Measurements from ENCODE around the gene SSPN.

SSPN gene, protein sequence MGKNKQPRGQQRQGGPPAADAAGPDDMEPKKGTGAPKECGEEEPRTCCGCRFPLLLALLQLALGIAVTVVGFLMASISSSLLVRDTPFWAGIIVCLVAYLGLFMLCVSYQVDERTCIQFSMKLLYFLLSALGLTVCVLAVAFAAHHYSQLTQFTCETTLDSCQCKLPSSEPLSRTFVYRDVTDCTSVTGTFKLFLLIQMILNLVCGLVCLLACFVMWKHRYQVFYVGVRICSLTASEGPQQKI

DNA sequence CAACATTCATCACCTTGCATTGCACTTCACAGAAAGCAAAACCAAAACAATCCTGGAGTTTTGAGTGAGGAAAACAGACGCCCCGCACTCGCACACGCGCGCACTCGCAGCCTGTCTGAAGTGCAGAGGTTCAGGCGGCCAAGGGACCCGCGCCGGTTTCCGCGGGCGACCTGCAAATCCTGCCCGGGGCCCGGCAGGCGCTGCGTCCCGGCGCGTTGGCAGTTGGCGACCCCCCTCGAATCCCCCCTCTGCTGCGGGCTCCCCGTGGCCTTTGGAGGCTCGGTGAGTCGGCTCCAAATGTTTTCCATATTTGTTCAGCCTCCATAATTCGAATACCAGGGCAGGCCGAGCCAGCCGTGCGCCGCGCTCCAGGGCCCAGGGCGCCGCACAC is at the start of gene SSPN:
SSPN (plus strand) TSS at position 324 of the 391 bp plus-strand sequence. CDS start 100 bp downstream, outside the sequence.
- DNase-seq: no peak

DNA sequence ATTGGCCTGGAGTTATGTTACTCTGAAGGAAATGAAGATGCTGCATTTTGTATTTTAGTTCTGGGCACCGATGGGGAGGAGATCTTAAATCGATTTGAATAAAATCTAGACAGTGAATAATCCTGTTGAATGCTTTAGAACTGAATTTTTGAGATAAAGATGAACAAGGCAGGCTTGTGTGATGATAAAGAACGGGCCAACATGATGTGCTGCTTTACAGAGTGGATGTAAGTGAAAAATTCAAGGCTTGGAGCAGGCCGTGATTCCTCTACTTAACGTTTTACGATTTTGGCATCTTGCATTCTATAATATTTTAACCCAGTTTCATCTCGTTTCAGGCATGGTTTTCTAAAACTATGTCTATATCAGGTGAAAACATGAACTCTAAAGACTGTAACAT is 47.1 kb upstream of the SSPN start:
- DNase-seq: no peak

DNA sequence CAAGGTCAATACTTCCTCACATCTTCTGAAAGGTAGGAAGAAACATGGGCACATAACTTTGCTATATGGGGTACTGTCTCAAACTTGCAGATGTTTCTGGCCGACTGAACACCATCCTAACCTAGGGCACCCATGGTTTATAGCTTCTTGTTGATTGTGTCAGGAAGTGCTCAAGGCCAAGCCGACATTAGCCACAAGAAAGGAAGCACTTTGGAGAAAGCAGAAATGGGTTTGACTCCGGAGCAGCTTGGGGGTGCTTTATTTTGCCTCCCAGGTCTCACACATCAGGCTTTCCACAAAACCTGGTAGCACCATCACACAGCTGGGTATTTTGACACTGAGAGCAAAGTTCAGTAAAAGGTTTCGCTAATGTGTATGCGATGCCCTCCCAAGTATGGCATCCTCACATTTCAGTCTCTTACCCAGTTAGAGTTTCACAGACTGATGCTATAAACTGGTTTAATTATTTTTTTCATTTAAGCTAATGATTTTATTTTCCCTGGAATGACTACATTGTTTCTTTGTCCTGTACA is 45.3 kb upstream of the SSPN start:
- DNase-seq: no peak

DNA sequence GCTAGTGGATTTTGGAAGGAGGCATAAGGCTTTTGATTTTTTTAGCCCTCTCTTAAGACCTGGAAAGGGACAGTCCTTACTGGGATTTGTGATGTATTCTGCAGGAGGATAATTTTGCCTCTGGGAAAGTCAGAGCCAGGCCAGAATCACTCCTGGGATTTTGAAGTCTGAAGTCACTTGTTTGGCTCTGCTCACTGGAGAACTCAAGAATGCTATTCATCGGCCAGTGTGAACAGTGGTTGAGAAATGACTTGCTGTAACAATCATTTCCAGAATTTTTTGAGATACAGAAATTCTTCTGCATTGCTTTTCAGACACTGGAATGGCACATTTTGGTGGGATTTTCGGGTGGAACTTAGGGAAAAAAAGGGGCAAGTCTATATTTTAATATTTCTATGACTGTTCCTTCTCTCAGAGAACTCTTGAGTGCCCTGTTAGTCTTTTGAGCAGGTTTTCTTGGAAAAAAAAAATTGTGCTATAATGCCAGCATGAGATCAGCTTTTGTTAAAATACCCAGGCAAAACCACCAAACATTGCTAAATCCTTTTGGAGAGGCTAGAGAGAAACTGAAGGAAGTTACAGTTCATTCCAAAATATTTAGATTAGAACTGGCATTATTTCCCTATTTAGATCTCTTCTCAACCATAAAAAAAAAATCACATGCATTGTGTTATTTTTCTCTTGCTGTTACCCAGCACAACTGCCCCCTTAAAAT is 44.5 kb upstream of the SSPN start:
- DNase-seq: no peak

DNA sequence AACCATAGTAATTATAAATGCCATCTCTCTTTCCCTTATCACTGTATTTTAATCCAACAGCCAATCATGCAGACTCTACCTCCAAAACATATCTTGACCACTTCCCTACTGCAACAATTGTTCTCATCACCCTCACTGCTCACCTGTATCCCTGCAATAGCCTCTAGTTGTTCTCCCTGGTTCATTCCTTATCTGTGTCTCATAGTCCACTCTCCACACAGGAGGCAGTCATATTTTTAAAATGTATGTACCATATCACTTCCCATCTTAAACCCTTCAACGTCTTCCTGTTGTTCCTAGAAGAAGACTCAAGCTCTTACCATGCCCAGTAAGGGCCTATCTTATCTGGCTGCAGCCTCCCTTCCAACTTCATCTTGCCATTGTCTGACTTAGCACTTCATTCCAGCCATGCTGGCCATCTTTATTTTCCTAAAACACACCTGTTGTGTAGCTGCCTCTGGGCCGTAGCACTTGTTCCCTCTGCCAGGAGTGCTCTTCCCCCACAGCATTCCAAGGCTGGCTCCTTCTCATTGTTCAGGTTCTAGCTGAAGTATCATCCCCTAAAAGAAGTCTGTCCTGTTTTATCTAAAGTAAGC is 42.8 kb upstream of the SSPN start:
- DNase-seq: no peak

DNA sequence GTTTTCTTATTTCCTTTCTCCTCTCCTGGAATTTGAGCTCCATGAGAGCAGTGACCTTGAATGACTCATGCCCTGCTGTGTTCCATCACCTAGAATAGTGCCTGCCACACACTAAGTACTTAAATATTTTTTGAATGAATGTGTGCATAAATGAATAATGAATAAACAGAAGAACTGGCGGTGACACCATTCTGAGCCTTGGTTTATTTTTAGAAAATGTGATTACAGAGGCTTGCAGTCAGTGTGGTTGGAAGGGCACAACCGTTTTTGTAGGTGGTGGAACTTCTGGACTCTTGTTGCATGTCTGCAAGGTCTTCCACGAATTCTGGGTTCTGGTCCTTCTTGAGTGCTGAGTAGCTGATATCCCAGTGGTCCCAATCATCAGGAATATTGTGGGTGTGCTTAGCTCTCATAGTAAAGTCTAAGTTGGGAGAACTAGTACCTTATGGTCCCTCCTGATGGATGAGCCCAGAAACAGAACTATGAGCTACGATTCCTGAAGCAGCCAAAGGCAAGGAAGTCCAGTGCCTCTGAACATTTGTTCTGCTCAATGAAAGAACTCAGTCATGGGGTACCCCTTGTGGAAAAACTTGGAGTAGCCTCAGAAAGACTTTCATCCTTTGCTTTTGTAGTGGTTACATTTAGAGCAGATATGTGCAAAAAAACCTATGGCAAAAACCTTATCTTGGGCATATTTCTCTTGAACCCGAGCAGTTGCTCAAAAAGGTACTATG is 41.8 kb upstream of the SSPN start:
- DNase-seq: no peak

DNA sequence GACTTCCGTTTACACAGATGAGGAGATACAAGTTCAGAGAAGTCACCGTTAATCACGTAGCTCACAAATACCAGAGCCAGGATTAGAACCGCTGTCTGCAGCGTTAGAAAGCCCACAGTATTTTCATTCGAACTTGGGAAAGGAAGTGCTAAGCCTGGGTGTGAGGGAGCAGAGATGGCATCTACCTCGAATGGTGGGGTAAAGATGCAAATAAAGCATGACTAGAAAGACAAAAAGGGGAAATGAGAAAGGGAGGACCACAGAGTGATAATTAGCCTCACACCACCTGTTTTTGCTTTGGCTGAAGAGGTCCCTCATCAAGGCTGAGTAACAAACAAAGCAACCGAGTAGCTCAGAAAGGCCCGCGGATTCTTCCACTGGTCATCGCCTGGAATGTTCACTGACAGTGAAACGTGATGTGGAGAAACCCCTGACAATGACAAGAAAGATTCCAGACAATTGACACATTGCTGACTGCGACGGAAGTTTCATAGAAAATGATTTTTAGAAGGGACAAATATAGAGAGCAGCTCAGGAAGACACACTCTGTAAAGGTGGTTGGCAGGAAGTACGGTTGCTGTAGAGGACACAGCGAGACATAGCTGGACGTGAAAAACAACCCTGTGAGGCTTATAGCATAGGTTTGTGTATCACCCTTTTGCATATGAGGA is 39.0 kb upstream of the SSPN start:
- no peak for DNase-seq

DNA sequence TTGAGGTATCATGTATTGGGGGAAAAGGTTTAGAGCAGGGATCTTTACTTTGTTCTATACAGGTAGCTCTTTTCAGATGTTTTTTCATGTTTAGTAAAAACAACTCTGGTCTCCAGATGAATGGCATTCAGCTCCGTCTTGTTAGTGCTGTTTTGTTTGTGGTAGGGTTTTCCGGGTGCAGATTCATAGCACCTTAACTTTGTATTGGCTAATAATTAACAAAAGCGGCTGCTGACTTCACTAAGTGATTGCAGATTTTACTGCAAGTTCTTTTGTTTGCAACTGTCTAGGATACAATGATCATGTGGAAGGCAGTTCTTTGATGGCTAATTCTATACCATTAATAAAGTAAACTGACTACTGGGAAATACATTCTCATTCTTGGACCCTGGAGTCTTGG is 38.4 kb upstream of the SSPN start:
- no peak for DNase-seq

DNA sequence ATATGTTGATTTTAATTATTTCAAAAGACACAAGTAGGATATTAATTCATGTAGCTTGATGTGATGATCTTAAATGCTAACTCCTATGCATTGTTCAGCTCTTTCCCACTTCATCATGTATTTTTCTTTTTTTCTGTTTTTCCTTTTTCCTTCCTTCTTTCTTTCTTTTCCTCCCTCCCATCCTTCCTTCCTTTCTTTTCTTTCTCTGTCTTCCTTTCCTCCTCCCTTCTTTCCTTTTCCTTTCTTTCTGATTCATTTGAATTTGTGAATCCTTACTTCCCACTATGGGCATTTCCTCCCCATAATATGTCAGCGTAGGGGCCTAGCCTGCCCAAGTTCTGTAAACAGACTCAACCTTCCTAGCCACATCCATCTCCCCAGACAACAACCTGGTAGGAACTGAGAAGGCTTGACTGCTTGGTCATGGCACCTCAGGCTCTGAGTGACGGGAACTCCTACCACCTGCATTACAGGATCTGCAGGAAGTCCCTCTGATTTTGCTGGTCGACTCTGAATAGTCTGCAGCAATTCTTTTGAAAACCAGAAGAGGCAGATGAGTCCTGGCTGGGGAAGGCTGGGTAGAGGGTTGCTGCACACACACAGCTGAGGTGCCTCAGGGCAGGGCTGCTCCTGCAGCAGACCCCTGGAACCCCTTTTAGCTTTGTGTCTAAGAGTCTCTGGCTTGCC is 37.2 kb upstream of the SSPN start:
- DNase-seq: no peak

DNA sequence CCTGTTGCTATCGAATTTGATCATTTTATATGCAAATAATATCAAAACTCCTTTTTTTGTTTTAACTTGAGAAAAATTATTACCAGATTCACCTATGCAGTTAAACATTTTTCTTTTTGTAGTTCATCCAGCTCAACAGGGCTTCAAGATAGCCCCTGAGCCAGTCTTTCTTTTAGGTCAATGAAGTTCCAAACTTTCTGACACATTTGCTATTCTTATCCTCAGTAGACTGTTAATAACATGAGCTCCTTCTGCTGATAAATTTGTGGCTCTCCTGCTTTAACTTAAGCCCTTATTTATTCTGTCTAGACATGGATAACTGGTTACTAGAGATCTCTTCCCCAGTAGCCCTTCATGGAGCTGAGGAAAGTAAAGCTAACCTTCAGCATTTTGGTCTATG is 33.2 kb upstream of the SSPN start:
- no peak for DNase-seq

DNA sequence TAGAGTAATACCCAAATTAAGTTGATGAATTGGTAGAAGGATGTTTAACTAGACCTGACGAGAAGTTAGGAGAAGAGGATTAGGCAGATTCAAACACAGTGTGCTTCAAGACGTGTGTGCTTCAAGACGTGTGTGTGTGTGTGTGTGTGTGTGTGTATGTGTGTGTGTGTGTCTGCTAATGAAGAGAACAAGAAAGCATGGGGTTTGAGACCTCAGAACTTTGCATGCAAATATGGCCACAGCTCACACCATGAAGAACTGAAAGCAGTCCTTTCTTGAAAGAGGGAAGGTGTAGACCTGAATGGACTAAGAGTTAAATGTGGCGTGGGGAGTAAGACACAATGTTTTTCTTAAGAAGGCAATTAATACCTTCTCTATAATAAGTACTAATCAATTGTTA is 32.5 kb upstream of the SSPN start:
- no peak for DNase-seq

DNA sequence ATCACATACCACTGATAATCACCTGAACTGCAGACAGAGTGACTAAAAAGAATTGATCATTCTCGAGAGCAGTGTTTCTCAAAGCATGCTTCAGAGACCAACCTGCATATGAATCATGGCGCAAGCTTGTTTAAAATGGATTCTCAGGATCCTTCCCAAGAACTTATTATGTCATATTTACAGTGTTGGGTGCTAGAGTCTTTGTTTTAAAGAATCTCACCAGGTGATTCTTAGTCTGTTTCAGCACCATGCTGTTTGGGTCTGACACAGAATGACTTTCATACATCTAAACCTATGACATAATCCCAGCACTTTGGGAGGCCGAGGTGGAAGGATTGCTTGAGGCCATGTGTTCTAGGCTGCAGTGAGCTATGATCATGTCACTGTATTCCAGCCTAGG is 31.3 kb upstream of the SSPN start:
- no peak for DNase-seq

DNA sequence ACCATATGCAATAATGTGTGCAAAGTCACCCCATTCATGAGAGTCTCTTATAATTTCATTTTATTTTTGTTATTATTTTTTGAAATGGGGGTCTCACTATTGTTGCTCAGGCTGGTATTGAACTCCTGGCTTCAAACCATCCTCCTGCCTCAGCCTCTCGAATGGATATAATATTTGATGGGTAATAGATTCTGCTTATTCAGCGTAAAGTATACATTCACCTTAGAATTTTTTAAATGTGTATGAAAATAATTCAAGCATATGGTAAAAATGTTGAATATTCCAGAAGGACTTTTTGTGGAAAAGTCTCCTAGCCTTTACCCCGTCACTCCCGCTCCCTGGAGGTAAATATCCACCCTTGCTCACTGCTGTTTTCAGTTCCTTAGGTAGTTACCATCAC is 23.4 kb upstream of the SSPN start:
- no peak for DNase-seq

DNA sequence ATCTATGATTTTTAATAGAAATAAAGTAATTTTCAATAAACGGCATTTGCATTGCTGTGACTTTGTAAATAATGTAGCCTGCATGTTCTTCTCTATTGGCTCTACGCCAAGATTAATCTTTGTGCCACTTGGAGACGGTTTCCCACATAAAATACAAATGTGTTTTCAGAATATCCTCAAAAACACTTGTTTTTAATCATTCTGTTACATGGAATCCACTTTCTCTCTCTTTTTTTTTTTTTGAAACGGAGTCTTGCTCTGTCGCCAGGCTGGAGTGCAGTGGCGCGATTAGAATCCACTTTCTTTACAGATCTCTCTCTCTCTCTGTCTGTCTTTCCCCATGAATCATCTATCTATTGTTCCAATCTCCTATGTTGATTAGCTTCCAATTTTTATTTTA is 22.8 kb upstream of the SSPN start:
- no peak for DNase-seq

DNA sequence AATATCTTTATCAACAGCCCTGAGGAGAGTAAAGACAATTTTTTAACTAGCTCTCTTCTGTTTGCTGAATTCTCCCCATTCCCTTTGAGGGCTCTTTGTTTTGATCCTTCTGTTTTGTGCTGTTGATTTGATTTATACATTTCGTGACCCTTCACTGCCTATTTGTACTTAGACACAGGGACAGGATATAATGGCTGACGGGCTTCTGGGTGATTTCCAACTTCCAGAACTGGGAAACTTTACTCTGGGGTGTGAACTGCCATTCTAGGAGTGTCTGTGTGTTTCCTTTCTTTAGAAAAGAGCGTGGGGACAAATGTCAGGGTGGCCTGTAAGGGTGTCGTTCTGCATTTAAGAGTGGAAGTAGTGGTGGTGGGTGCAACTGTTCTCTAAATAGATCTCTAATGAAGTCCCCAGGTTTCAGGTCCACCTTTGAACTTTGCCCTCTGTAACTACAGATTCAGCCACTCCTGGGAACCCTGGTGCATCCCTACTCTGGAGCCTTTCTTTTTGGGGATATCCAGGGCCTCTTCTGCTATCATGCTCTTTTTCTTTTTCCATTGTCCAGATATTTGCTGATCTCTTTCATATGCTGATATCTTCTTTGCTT is 22.3 kb upstream of the SSPN start:
- no peak for DNase-seq

DNA sequence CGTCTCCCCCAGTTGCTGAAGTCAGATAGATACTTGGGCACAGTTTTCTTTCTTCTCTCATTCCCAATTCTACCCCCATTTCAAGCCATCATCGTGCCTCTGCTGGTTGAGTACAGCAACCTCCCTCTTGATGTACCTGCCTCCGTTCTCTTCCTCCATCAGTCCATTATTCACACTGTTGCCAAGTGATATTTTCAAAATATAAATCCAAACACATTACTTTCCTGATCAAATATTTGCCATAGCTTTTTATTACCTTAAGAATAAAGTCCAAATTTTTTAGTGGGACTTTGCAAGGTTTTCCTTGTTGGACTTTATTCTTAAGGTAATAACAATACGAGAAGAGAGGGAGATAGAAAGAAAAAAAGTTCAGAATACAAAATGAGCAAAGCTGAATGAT is 18.6 kb upstream of the SSPN start:
- DNase-seq: no peak

DNA sequence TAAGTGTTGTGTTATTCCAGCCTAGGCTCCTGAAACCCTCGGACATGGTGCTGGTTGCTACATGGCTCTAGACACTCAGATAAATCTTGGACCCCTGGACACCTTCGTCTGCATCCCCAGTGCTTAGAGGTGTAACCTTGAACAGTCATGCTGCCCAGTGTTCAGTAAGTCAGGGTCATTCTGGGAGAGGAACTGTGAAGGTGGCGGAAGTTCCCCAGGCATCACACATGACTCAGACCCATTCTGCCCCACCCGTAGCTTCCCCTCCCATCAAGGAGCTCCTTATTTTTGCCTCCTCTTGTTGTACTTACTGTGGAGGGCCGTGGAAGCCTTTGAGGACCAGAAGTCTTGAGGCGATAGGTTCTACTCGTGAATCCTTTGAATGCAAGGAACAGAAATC is 18.1 kb upstream of the SSPN start:
- no peak for DNase-seq

DNA sequence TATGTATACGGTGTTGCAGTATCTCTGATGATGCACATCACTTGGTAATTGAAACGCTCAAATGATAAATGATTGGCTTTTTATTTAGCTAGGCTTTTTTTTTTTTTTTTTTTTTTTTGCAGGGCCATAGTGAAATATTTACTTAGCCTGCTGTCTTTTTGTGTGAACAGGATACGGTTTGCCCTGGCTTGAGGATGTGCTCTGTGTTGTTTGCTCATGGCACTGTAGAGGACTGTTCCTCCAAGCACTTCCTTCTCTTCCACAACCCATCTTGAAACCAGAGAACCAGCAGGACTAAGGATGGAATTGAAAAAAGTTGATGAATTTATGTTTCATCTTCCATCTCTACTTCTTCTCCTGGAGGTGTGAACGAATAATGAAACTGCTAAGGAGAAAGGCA is 15.5 kb upstream of the SSPN start:
- no peak for DNase-seq

DNA sequence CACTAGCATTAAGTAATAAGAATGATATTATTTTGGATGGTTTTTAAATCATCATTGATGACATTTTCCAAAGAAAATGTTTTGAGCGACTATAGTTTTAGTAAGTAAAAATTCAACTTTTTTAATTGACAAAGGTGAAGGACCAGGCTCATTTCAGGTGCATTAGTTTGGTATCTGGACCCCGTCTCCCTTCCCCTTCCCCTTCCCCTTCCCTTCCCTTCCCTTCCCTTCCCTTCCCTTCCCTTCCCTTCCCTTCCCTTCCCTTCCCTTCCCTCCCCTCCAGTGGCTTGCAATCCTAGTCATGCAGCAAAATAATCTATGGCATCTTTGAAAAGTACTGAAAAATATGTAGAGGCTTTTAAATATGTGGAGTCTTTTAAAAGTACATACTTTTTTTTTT is 13.0 kb upstream of the SSPN start:
- DNase-seq: no peak

DNA sequence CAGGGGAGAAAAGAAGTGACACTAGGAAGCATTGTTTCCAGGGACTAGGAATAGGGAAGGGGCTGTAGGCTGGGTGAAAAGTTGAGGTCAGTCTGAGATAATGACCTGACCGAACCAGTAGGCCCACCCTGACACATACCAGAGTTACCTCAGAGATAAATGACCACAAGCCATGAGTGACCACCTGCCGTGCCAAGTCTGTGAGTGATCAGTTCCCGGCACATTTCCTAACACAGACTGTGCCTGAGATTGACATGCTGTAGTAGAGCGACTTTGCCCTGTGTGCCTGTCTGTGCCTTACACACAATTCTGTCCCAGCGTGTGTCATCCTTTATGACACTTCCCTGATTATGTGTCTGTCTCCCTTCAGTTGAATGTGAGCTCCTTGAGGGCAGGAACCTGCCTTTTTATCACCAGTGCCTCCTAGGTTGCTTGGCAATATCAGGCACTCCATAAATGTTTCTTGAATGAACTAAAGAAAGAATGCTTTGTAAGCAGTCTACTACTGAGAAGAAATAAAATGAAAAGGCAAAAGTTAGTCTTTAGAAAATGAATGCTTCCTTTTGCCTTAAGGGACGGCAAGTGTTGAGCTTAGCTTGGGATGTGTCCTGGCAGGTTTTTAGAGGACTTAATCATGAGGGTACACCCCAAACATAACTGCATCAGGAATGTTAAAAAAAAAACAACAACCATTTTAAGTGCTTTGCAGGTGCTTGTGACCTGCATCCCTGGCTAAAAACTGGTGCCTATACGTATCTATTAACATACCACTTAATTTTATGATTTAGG is 9.6 kb upstream of the SSPN start:
- DNase-seq: no peak
